ENCODE measurements around the gene ATXN1. TPM values are rescaled to one million over a fixed set of nuclear protein-coding genes. Genes with fewer than 3 reads are reported as not detected.
"Not testable (repeated sequence)": the region's sequence is repeated elsewhere in the genome, so short reads cannot be mapped to it uniquely, and the experiment has no call there.

Gene ATXN1
- total and polyA plus RNA-seq, 3 donors from 2014 or later, result 12.8 to 84.1 (median 64.3) TPM

GRCh38 chr6:16621002-16621401 is 140.3 kb downstream of the ATXN1 start:
- H3K9me3 ChIP-seq, result no peaks in the 10 kb centered on the region
- WGBS, 2 donors, result 54 to 73% methylated on average over 6 of the region's 6 CpGs
- H3K4me3 ChIP-seq, result no peak overlapping the region
- H3K27me3 ChIP-seq, result no peaks in the 10 kb centered on the region
- no peak overlapping the region for H3K27ac ChIP-seq
- intact Hi-C loops (cut with DNase I; ENCODE audit: low total_unique reads), result no loop called here
- DNase-seq, result no peak
- H3K36me3 ChIP-seq (ENCODE audit: low read depth, missing control alignments), result no peaks in the 10 kb centered on the region
- TF ChIP-seq POLR2A (IDR thresholded peaks at IDR 0.05), result no peak
- no peak for TF ChIP-seq CTCF (IDR thresholded peaks at IDR 0.05)
- no peaks in the 10 kb centered on the region for H3K4me1 ChIP-seq

- no peaks in the 10 kb centered on the region for H3K9me3 ChIP-seq
- no peak for DNase-seq
- H3K4me3 ChIP-seq, result no peak overlapping the region
- no peaks in the 10 kb centered on the region for H3K27me3 ChIP-seq
- H3K36me3 ChIP-seq (ENCODE audit: low read depth, missing control alignments), result no peaks in the 10 kb centered on the region
- no peak overlapping the region for H3K27ac ChIP-seq
- 95 to 96% methylated on average over 2 of the region's 2 CpGs for WGBS, 2 donors
- TF ChIP-seq CTCF (IDR thresholded peaks at IDR 0.05), result no peak
- no peak for TF ChIP-seq POLR2A (IDR thresholded peaks at IDR 0.05)
- H3K4me1 ChIP-seq, result no peaks in the 10 kb centered on the region
- intact Hi-C loops (cut with DNase I; ENCODE audit: low total_unique reads), result no loop called here
These were observed 141.5 kb downstream of the ATXN1 start for GRCh38 chr6:16619777-16620176.

GRCh38 chr6:16618962-16619361 is 142.3 kb downstream of the ATXN1 start:
- Histone ChIP-seq H3K4me1 (no peaks in the 10 kb centered on the region), H3K27me3 (no peaks in the 10 kb centered on the region), H3K9me3 (no peaks in the 10 kb centered on the region), H3K36me3 (ENCODE audit: low read depth, missing control alignments) (no peaks in the 10 kb centered on the region), H3K27ac (no peak overlapping the region), H3K4me3 (no peak overlapping the region)
- TF ChIP-seq CTCF (IDR thresholded peaks at IDR 0.05) (no peak), POLR2A (IDR thresholded peaks at IDR 0.05) (no peak)
- no peak for DNase-seq
- intact Hi-C loops (cut with DNase I; ENCODE audit: low total_unique reads), result no loop called here
- 39 to 40% methylated on average over 2 of the region's 2 CpGs for WGBS, 2 donors

- H3K27me3 ChIP-seq; intact Hi-C loops (cut with DNase I; ENCODE audit: low total_unique reads): not testable (repeated sequence)
These were observed 146.0 kb downstream of the ATXN1 start for GRCh38 chr6:16615215-16615614.

GRCh38 chr6:16614143-16614542 is 147.1 kb downstream of the ATXN1 start:
- H3K4me1 ChIP-seq; H3K27ac ChIP-seq; H3K27me3 ChIP-seq; H3K4me3 ChIP-seq; DNase-seq; H3K9me3 ChIP-seq; H3K36me3 ChIP-seq (ENCODE audit: low read depth, missing control alignments); intact Hi-C loops (cut with DNase I; ENCODE audit: low total_unique reads): not testable (repeated sequence)
- WGBS, 2 donors, result 93 to 96% methylated on average over 3 of the region's 3 CpGs

More at GRCh38 chr6:16615215-16615614, 146.0 kb downstream of the ATXN1 start:
- H3K36me3 ChIP-seq (ENCODE audit: low read depth, missing control alignments); H3K4me3 ChIP-seq; H3K27ac ChIP-seq; H3K9me3 ChIP-seq; DNase-seq; H3K4me1 ChIP-seq: not testable (repeated sequence)
- WGBS, 2 donors, result 93 to 96% methylated on average over 2 to 5 of the region's 6 CpGs

DNA sequence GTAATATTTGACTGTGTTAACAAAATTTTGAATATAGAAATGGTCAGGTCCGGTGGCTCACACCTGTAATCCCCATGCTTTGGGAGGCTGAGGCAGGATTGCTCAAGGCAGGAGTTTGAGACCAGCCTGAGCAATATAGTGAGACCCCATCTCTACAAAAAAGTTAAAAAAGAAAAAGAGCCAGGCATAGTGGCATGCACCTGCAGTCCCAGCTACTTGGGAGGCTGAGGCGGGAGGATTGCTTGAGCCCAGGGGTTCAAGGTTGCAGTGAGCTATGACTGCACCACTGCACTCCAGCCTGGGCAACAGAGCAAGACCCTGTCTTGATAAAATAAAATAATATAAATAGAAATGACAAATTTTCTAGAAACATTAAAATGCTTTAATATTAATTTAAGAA is 147.8 kb downstream of the ATXN1 start:
- intact Hi-C loops (cut with DNase I; ENCODE audit: low total_unique reads); H3K4me3 ChIP-seq; H3K36me3 ChIP-seq (ENCODE audit: low read depth, missing control alignments); H3K9me3 ChIP-seq; H3K4me1 ChIP-seq; DNase-seq; H3K27ac ChIP-seq; H3K27me3 ChIP-seq: not testable (repeated sequence)
- 96 to 98% methylated on average over 2 of the region's 2 CpGs for WGBS, 2 donors

Measured in testis (tissue), 3 donors.